ENCODE measurements around the gene LDHD.

DNA sequence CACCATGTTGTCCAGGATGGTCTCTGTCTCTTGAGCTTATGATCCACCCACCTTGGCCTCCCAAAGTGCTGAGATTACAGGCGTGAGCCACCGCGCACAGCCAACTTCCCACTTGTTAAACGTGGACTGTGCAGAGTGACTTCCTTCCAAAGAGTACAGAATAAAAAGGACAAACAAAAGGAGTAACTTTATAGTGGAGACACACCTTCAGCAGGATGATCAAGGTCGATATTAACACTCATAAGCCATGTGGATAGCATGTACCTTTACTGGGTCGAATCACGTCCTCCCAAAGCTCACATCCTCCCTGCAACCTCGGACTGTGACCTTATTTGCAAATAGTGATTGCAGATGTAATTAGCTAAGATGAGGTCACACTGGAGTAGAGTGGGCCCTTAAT is 21.7 kb upstream of the LDHD start:
- TF ChIP-seq, protein P1, sequence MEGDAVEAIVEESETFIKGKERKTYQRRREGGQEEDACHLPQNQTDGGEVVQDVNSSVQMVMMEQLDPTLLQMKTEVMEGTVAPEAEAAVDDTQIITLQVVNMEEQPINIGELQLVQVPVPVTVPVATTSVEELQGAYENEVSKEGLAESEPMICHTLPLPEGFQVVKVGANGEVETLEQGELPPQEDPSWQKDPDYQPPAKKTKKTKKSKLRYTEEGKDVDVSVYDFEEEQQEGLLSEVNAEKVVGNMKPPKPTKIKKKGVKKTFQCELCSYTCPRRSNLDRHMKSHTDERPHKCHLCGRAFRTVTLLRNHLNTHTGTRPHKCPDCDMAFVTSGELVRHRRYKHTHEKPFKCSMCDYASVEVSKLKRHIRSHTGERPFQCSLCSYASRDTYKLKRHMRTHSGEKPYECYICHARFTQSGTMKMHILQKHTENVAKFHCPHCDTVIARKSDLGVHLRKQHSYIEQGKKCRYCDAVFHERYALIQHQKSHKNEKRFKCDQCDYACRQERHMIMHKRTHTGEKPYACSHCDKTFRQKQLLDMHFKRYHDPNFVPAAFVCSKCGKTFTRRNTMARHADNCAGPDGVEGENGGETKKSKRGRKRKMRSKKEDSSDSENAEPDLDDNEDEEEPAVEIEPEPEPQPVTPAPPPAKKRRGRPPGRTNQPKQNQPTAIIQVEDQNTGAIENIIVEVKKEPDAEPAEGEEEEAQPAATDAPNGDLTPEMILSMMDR (IDR thresholded peaks at IDR 0.05) = no peak
- TF ChIP-seq POLR2AphosphoS5 (IDR thresholded peaks at IDR 0.05) = no peak
- no peak for TF ChIP-seq POLR2A (IDR thresholded peaks at IDR 0.05)
